Coronary artery (tissue), 2 donors: ENCODE measurements around the gene GRAMD4.

Experiments
- DNase-seq: peaks from one replicate; pipeline ENCODE4 v3.0.0-alpha.2; 2017; ENCODE audit warnings: low spot score
- H3K27ac ChIP-seq, 2 donors: fragments of 200-600 bp; sonication (generic); one replicate each; pipeline ENCODE4 v1.5.1; 2016 to 2019
- H3K4me3 ChIP-seq: fragments of 200-600 bp; sonication (generic); 2 replicates; pipeline ENCODE4 v1.5.1; 2016; ENCODE audit warnings: mild to moderate bottlenecking, moderate library complexity
- CTCF ChIP-seq: fragments of 200-600 bp; sonication (generic); IDR thresholded peaks from one replicate; pipeline ENCODE4 v1.5.1; 2019; ENCODE audit warnings: antibody characterized with exemption

The GRAMD4 gene

GRCh38 chr22:46661221-46661851 lies 41.1 kb downstream of the GRAMD4 start:
- Histone ChIP-seq H3K27ac (no peak overlapping the region), H3K4me3 (no peak overlapping the region)
- no peak for TF ChIP-seq CTCF
- DNase-seq = no peak

- no peak for TF ChIP-seq CTCF
- H3K27ac ChIP-seq = no peak overlapping the region
- H3K4me3 ChIP-seq = no peak overlapping the region
- DNase-seq = no peak
Observed at GRCh38 chr22:46662226-46662625, 42.0 kb downstream of the GRAMD4 start.

- DNase-seq = no peak
- Histone ChIP-seq H3K27ac (no peak overlapping the region), H3K4me3 (no peak overlapping the region)
- TF ChIP-seq CTCF = no peak
Observed at GRCh38 chr22:46663001-46663400, 42.8 kb downstream of the GRAMD4 start.

GRCh38 chr22:46663436-46664100 lies 43.4 kb downstream of the GRAMD4 start:
- no peak for TF ChIP-seq CTCF
- H3K27ac ChIP-seq = no peak overlapping the region
- no peak overlapping the region for H3K4me3 ChIP-seq
- no peak for DNase-seq

- Histone ChIP-seq H3K27ac (no peak overlapping the region), H3K4me3 (no peak overlapping the region)
- no peak for TF ChIP-seq CTCF
- DNase-seq = no peak
Observed at GRCh38 chr22:46664301-46664855, 44.2 kb downstream of the GRAMD4 start.

DNA sequence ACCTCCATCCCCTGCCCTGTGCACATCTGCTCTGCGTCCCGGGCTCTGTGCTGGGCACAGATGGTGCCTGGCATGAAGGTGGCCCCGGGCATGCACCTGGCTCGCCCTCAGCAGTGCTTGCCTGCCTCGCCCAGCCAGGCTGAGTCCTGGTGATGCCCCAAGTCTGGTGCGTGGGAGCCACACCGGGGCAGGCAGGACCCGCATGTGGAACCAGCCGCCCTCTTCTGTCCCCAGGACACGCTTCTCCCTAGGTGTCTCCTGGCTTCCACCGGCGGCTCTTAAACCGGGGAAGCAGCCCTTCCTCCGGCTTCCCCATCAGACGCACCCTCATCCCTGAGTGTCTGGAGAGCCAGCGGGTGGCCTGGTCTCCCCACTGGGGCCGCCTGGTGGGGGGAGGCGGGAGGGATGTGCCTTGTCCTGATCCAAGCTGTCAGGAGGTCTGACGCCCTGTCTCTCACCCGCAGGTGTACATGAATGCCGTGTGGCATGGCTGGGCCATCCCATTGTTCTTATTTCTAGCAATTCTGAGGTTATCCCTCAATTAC lies 45.0 kb downstream of the GRAMD4 start:
- H3K4me3 ChIP-seq = no peak overlapping the region
- DNase-seq = no peak
- TF ChIP-seq CTCF = no peak
- no peak overlapping the region for H3K27ac ChIP-seq
